SK-N-SH (cell line): ENCODE results near the gene CADM1.

Experiments
- CHD2 ChIP-seq: fragments of 150-350 bp; IDR thresholded peaks from 2 replicates; pipeline ENCODE4 v1.6.1; 2018; ENCODE audit warnings: low read length; ENCODE audit not compliant: partially characterized antibody
- CTCF ChIP-seq: fragments of 200-600 bp; sonication (generic); IDR thresholded peaks from 2 replicates; pipeline ENCODE4 v1.6.1; 2017; ENCODE audit warnings: antibody characterized with exemption, mild to moderate bottlenecking, moderate library complexity
- EP300 ChIP-seq, 2 experiments: IDR thresholded peaks; 2 replicates each; pipeline versions ENCODE4 v1.4.0 to v1.6.1; 2012; ENCODE audit warnings: borderline replicate concordance in 1 of 2, low read depth in 1 of 2, low read length in 1 of 2
- EZH2phosphoT487 ChIP-seq: fragments of 200-600 bp; sonication (generic); IDR thresholded peaks from 2 replicates; pipeline ENCODE4 v1.6.1; 2017; ENCODE audit warnings: low read depth, mixed run types, mild to moderate bottlenecking, antibody characterized with exemption, moderate library complexity, borderline replicate concordance
- FOXJ3 ChIP-seq: sonication (generic); formaldehyde crosslinking; IDR thresholded peaks from 2 replicates; pipeline ENCODE4 v1.5.1; 2020; ENCODE audit warnings: mild to moderate bottlenecking, missing genetic modification reagents
- GABPA ChIP-seq: IDR thresholded peaks from 2 replicates; pipeline ENCODE4 v1.4.0; 2012; ENCODE audit warnings: low read depth, mild to moderate bottlenecking
- IRF3 ChIP-seq: fragments of 150-350 bp; IDR thresholded peaks from 2 replicates; pipeline ENCODE4 v1.6.1; 2016; ENCODE audit warnings: mild to moderate bottlenecking, low read depth, low read length
- MAX ChIP-seq: IDR thresholded peaks from 2 replicates; pipeline ENCODE4 v1.4.0; 2012; ENCODE audit warnings: low read depth
- MEF2A ChIP-seq: IDR thresholded peaks from 2 replicates; pipeline ENCODE4 v1.4.0; 2012; ENCODE audit warnings: low read depth, borderline replicate concordance
- NFIC ChIP-seq: IDR thresholded peaks from 2 replicates; pipeline ENCODE4 v1.4.0; 2012; ENCODE audit warnings: borderline replicate concordance
- POLR2AphosphoS5 ChIP-seq: IDR thresholded peaks from 2 replicates; pipeline ENCODE4 v1.6.1; 2012; ENCODE audit warnings: low read depth, low read length
- TAF1 ChIP-seq: IDR thresholded peaks from 2 replicates; pipeline ENCODE4 v1.6.1; 2012; ENCODE audit warnings: low read depth, mild to moderate bottlenecking, low read length, moderate library complexity, borderline replicate concordance

GRCh38 chr11:115368616-115369015 is 135.6 kb downstream of the CADM1 start:
- TF ChIP-seq GABPA, result no peak
- TF ChIP-seq CHD2, result no peak
- TF ChIP-seq NFIC, result no peak
- TF ChIP-seq CTCF, result no peak
- TF ChIP-seq MAX, result no peak
- TF ChIP-seq IRF3, result no peak
- TF ChIP-seq TAF1, result no peak
- TF ChIP-seq EP300 (IDR thresholded peaks at IDR 0.05; ENCODE audit: borderline replicate concordance in 1 of 2, low read depth in 1 of 2, low read length in 1 of 2), result no peak
- no peak for TF ChIP-seq MEF2A
- no peak for TF ChIP-seq FOXJ3 (CRISPR knock-in tag)
- no peak for TF ChIP-seq EZH2phosphoT487
- TF ChIP-seq POLR2AphosphoS5, result no peak
